Neutrophil (primary cell): ENCODE results near the gene SIGLEC11.
"Not testable (repeated sequence)": the region's sequence is repeated elsewhere in the genome, so short reads cannot be mapped to it uniquely, and the experiment has no call there.

Experiments used
- H3K27ac ChIP-seq: fragments of 200-600 bp; sonication (generic); 2 replicates; pipeline ENCODE4 v1.5.1; 2016; ENCODE audit warnings: mild to moderate bottlenecking, moderate library complexity
- H3K27me3 ChIP-seq: fragments of 200-600 bp; sonication (generic); 2 replicates; pipeline ENCODE4 v1.6.0; 2016; ENCODE audit warnings: mild to moderate bottlenecking
- H3K36me3 ChIP-seq: fragments of 200-600 bp; sonication (generic); 2 replicates; pipeline ENCODE4 v1.5.1; 2017
- H3K4me1 ChIP-seq, 2 experiments: fragments of 200-600 bp in 1 of 2; sonication (generic) in 1 of 2; 1 replicate in 1 of 2; 2 replicates in 1 of 2; pipeline versions ENCODE4 v1.5.1 to v1.6.1; 2013 to 2016; ENCODE audit warnings: low read depth in 1 of 2, low read length in 1 of 2, mild to moderate bottlenecking in 1 of 2, moderate library complexity in 1 of 2; ENCODE audit not compliant: control insufficient read depth in 1 of 2, insufficient read depth in 1 of 2
- H3K4me3 ChIP-seq, 2 experiments: fragments of 200-600 bp in 1 of 2; sonication (generic) in 1 of 2; 1 replicate in 1 of 2; 2 replicates in 1 of 2; pipeline ENCODE4 v1.5.1; 2013 to 2016; ENCODE audit warnings: low read depth in 1 of 2, low read length in 1 of 2, mild to moderate bottlenecking in 1 of 2, moderate library complexity in 1 of 2
- H3K9me3 ChIP-seq: fragments of 200-600 bp; sonication (generic); 2 replicates; pipeline ENCODE4 v1.5.1; 2016
- TF ChIP-seq, protein P1 (sequence below): fragments of 200-600 bp; sonication (generic); IDR thresholded peaks from 2 replicates; pipeline ENCODE4 v1.5.1; 2016; ENCODE audit warnings: antibody characterized with exemption

The SIGLEC11 gene, protein sequence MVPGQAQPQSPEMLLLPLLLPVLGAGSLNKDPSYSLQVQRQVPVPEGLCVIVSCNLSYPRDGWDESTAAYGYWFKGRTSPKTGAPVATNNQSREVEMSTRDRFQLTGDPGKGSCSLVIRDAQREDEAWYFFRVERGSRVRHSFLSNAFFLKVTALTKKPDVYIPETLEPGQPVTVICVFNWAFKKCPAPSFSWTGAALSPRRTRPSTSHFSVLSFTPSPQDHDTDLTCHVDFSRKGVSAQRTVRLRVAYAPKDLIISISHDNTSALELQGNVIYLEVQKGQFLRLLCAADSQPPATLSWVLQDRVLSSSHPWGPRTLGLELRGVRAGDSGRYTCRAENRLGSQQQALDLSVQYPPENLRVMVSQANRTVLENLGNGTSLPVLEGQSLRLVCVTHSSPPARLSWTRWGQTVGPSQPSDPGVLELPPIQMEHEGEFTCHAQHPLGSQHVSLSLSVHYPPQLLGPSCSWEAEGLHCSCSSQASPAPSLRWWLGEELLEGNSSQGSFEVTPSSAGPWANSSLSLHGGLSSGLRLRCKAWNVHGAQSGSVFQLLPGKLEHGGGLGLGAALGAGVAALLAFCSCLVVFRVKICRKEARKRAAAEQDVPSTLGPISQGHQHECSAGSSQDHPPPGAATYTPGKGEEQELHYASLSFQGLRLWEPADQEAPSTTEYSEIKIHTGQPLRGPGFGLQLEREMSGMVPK

DNA sequence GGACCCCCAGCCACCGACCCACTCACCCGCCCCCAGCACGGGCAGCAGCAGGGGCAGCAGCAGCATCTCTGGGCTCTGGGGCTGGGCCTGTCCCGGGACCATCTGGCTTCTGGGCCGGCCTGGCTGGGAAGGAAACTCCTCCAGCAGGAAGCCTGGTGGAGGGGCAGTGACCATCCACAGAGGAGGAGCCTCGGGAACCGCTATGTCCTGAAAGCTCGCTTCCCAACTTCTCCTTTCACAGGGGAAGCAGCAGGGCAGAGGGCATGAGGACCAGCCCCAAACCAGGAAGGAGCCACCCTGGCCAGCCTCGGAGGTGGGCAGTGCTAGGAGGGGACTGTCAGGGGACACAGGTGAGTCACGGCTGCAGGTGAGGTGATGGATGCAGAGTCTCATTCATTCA, at the start of gene SIGLEC11:
TSS of gene SIGLEC11 (minus strand) at position 193 of the 400 bp plus-strand sequence. CDS start at position 102, 91 bp downstream.
- H3K27me3 ChIP-seq, H3K9me3 ChIP-seq, H3K27ac ChIP-seq, H3K36me3 ChIP-seq, H3K4me3 ChIP-seq, H3K4me1 ChIP-seq: not testable (repeated sequence)

DNA sequence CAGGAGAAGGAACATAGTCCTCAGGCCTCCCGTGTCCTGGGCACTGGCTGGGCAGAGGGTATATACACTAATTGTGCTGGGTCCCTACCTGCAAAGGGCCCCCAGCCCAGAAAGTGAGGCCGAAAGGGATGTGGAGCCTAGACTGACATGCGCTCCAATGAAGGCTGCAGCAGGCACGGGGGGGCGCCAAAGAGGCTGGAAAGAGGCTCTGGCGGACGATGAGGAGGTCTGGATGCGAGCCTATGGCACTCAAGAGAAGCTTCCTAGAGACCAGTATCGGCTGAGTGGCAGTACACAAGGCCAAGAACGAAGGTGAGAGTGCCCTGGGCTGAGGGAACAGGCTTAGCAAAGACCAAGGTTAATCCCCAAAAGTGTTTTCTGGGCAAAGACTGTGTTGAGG, 47.6 kb upstream of the SIGLEC11 start:
- H3K4me1 ChIP-seq, result no peaks in the 10 kb centered on the region
- no peaks in the 10 kb centered on the region for H3K27me3 ChIP-seq
- H3K36me3 ChIP-seq, result peaks cover 98% of the 10 kb centered on the region
- no peaks in the 10 kb centered on the region for H3K9me3 ChIP-seq
- TF ChIP-seq, protein P1, sequence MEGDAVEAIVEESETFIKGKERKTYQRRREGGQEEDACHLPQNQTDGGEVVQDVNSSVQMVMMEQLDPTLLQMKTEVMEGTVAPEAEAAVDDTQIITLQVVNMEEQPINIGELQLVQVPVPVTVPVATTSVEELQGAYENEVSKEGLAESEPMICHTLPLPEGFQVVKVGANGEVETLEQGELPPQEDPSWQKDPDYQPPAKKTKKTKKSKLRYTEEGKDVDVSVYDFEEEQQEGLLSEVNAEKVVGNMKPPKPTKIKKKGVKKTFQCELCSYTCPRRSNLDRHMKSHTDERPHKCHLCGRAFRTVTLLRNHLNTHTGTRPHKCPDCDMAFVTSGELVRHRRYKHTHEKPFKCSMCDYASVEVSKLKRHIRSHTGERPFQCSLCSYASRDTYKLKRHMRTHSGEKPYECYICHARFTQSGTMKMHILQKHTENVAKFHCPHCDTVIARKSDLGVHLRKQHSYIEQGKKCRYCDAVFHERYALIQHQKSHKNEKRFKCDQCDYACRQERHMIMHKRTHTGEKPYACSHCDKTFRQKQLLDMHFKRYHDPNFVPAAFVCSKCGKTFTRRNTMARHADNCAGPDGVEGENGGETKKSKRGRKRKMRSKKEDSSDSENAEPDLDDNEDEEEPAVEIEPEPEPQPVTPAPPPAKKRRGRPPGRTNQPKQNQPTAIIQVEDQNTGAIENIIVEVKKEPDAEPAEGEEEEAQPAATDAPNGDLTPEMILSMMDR, result no peak
- H3K4me3 ChIP-seq, result no peak overlapping the region
- H3K27ac ChIP-seq, result no peak overlapping the region

DNA sequence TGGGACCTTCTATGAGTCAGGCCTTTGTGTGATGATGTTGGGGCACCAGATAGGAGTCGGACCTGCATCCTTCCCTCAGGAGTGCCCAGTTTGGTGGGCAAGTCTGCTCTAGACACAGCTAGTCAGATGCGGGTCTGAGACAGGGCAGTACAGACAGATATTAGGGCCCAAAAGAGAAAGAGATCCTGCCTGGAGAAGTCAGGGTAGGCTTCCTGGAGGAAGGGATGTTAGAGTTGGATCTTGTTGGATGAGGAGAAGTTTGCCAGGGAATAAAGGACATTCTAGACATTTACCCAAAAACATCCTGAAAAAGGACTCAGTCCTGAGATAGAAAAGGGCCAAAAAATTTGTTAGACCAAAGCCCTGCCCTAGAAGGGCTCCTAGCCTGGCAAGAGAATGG, 47.0 kb upstream of the SIGLEC11 start:
- H3K27ac ChIP-seq, result no peak overlapping the region
- H3K36me3 ChIP-seq, result peaks cover 98% of the 10 kb centered on the region
- TF ChIP-seq, protein P1, result no peak
- no peaks in the 10 kb centered on the region for H3K27me3 ChIP-seq
- H3K4me3 ChIP-seq, result no peak overlapping the region
- no peaks in the 10 kb centered on the region for H3K4me1 ChIP-seq
- no peaks in the 10 kb centered on the region for H3K9me3 ChIP-seq

DNA sequence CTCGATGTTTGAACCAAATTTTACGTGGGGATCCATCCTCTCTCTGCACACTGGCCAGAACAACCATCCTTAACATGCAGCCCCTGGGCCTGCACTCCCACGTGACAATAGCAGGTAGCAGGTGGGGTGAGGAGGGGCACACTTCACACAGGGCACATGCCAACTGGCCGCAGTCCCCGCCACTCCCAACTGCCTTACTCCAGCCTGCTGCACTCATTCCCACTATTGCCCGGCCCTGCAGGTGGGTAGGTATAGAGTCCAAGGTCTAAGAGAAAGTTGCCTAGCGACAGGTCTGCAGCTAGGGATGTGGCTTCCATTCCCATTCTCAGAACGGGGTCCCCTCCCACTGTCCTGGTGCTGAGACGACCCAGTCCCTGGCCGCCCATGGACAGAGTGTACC, 46.2 kb upstream of the SIGLEC11 start:
- no peaks in the 10 kb centered on the region for H3K9me3 ChIP-seq
- TF ChIP-seq, protein P1, result no peak
- no peak overlapping the region for H3K4me3 ChIP-seq
- H3K27ac ChIP-seq, result no peak overlapping the region
- peaks cover 98% of the 10 kb centered on the region for H3K36me3 ChIP-seq
- no peaks in the 10 kb centered on the region for H3K4me1 ChIP-seq
- no peaks in the 10 kb centered on the region for H3K27me3 ChIP-seq

DNA sequence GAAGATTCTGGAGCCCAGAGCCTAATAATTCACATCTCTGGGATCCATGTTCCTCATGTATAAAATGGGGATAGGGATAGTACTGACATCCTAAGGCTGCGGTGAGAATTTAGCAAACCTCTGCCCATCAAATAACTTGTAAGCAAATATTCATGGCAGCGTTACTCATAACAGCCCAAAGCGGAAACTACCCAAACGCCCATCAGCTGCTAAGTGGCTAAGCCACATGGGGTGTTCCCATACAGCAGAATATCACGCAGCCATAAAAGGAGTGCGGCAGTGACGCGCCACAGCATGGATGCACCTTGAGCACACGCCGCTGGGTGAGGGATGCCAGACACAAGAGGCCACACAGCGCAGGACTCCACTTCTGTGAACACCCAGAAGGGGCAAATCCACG, 44.5 kb upstream of the SIGLEC11 start:
- TF ChIP-seq, protein P1, result no peak
- Histone ChIP-seq H3K27me3 (no peaks in the 10 kb centered on the region), H3K27ac (no peak overlapping the region), H3K9me3 (no peaks in the 10 kb centered on the region), H3K36me3 (peaks cover 98% of the 10 kb centered on the region), H3K4me3 (no peak overlapping the region), H3K4me1 (no peaks in the 10 kb centered on the region)

DNA sequence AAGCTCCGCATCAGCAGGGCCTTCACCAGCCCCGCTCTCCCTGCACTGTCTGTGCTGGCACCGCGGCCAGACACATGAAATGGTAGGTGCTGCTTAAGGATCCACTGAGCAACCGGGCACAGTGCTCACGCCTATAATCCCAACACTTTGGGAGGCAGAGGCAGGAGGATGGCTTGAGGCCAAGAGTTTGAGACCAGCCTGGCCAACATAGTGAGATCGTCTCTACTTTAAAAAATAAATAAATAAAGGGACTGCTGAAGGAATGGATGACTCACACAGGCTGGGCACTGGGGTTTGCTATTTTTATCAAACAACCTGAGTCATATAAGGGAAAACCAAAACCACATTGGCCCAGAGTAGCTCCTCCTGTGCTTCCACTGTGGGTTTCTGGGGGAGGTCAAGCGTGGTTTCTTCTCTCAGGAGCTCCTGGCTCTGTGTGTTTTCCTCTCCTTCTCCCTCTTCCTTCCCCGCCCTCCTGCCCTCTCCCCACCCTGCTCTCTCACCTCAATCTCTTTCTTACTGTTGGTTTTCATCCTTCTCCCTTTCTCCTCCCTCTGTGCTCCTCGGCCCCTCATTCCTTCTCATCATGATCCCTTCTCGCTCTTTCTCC, 42.9 kb upstream of the SIGLEC11 start:
- H3K36me3 ChIP-seq, result peaks cover 98% of the 10 kb centered on the region
- no peak overlapping the region for H3K27ac ChIP-seq
- no peak overlapping the region for H3K4me3 ChIP-seq

More for the DNA sequence above, 42.9 kb upstream of the SIGLEC11 start:
- TF ChIP-seq, protein P1, result no peak
- no peaks in the 10 kb centered on the region for H3K9me3 ChIP-seq
- no peaks in the 10 kb centered on the region for H3K4me1 ChIP-seq
- no peaks in the 10 kb centered on the region for H3K27me3 ChIP-seq
